Activated effector memory CD4-positive, alpha-beta T cell treated with Interleukin-2 at 50 U/mL for 16 hours (primary cell): ENCODE measurements around the gene SIRT7.
"Not testable (repeated sequence)": the region's sequence is repeated elsewhere in the genome, so short reads cannot be mapped to it uniquely, and the experiment has no call there.

ENCODE experiments used
- DNase-seq: peaks from one replicate; pipeline ENCODE4 v3.0.0-alpha.2; 2020

Gene SIRT7

DNA sequence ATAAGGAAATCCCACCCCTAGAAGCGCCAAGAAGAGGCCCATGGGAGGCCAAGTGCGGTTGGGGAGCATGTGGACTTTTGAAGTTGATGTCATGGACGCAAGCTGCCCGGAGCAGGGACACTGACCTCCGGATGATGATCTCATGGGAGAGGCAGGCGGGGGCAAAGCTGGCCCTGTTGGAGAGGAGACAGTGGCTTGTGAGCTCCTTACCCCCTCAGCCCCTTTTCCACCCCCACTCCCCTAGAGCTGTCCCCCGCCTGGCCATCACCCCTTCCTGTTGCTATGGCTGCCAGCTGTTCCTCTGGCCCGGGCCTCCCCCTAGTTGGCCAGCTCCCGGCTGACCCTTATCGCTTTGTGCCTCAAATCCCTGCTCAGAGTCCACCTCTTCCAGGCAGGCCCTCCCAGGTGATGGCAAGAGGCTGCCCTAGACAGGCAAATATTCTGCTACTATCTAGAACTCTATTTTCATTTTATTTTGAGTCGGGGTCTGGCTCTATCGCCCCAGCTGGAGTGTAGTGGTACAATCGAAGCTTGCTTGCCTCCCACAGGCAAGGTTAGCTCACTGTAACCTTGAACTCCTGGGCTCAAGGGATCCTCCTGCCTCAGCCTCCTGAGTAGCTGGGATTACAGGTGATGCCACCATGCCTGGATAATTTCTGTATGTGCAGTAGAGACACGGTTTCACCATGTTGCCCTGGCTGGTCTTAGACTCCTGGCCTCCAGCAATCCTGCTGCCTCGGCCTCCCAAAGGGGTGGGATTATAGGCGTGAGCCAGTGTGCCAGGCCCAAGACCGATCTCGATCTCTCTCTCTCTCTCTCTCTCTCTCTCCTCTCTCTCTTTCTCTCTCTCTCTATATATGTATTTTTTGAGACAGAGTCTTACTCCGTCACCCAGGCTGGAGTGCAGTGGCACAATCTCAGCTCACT is 36.4 kb upstream of the SIRT7 start:
- DNase-seq: no peak

DNA sequence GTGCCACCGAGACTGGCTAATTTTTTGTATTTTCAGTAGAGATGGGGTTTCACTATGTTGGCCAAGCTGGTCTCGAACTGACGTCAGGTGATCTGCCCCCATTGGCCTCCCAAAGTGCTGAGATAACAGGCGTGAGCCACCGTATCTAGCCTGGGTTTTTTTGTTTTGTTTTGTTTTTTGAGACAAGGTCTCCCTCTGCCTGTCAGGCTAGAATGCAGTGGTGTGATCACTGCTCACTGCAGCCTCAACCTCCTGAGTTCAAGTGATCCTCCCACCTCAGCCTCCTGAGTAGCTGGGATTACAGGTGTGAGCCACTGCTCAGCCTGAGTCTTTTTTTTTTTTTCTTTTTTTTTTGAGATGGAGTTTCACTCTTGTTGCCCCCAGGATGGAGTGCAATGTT is 35.5 kb upstream of the SIRT7 start:
- DNase-seq: not testable (repeated sequence)

DNA sequence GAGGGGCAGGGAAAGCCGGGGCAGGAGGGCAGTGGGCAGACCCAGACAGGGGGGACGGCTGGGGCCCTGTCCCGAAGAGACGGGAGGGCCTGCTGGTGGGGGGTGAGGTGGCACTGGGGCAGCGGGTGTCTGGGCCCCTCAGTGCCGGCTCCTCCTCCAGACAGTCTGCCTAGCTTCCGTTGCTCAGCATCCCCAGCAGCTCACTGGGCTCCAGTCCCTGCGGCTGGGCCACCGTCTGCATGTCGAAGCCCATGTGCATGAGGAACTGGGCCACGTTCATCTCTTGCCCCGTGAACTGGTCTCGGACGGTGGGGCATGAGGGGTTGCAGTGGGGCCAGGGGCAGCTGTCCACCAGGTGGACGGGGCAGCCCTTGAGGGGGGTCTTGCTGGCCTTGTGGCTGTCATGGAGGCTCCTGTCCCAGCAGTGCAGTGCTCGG is 34.8 kb upstream of the SIRT7 start:
- no peak for DNase-seq

DNA sequence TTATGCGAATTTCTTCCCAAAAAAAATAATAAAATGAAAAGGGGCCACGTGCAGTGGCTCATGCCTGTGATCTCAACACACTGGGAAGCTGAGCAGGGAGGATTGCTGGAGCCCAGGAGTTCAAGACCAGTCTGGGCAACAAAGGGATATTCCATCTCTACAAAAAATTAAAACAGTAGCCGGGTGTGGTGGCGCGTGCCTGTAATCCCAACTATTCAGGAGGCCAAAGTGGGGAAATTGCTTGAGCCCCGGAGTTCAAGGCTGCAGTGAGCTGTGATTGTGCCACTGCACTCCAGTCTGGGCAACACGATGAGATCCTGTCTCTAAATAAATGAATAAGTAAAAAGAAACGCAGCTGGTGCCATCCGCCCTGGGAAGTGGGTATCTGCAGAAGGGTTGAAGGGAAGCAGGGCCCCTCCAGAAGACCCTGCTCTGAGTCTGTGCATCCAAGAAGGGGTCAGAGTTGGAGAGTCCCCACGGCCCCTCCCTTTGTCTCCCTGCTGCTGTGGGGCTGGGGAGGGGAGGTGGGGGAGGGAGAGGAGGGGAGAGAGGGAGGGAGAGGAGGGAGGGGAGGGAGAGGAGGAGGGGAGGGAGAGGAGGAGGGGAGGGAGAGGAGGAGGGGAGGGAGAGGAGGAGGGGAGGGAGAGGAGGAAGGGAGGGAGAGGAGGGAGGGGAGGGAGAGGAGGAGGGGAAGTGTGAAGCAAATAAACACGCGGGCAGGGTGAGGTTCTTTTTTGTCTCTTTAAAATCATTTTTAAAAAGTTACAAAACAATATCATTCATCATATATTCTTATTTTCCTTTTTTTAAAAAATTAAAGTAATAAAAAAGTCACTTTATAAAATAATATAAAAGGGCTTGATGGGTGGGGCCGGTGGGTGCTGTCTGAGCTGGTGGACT is 34.1 kb upstream of the SIRT7 start:
- DNase-seq: no peak

DNA sequence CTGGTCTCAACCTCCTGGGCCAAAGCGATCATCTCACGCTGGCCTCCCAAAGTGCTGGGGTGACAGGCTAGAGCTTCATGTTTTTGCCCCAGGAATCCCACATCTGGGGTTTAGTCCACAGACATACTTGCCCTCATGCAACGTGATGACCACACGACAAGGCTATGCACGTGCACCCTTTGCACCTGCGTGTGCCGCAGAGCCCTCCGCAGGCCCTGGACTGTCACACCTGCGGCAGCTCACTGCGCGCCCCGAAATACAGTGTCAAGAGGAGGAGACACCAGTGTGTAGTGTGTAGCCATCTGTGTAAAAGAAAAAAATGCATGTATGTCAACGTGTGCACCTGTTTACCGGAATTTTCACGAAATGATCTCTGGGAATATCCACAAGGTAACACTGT is 32.5 kb upstream of the SIRT7 start:
- no peak for DNase-seq

DNA sequence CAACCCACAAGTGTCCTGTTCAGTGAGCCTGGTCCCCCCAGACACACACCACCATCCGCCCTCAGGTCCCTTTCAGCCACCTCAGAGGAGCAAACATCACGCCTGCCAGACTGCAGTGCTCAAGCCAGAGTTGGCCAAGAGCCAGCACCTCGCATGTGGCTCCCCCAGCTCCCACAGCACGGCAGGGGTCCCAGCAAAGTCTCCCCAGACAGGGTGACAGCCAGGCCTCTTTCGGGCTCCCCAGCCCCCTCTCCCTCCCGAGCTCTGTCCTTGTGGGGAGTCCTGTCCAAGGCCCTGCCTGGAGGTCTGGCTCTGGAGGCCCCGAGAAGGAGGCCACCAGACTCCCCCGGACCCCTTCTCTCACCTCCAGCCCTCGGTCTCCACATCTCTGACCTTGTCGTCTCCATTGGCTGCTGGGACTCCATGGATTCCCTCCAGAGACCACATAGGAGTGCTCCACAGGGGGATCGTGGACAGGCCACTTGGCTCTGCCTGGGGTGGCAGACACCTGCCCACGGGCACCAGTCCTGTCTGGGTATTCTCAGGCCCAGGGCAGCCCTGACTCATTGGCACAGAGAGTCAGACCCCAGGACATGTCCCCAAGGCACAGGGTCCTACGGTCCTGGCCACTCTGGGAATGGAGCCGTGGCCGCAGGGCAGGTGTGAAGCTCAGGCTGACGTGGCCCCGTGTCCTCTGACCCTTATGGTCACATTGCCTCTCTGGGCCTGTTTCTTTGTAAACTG is 30.8 kb upstream of the SIRT7 start:
- DNase-seq: no peak

DNA sequence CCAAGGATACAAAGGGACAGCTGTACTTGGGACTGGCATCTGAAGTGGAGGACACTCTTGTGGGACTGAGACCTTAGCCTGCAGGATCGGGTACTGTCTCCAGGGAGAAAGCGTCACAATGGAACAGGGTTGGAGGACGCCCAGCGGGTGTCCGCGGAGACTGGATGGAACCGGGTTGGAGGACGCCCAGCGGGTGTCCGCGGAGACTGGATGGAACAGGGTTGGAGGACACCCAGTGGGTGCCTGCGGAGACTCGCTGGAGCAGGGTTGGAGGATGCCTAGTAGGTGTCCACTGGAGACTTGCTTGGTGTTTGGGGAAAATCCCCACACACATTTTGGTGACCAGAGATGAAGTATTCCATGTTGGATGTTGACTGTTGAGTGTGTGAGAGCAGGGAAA is 29.2 kb upstream of the SIRT7 start, which contains the start of gene MYADML2:
Gene MYADML2, minus strand, starts transcription at position 45 of the 400 bp plus-strand sequence. CDS start 5,492 bp downstream, outside the sequence.
- DNase-seq: no peak

DNA sequence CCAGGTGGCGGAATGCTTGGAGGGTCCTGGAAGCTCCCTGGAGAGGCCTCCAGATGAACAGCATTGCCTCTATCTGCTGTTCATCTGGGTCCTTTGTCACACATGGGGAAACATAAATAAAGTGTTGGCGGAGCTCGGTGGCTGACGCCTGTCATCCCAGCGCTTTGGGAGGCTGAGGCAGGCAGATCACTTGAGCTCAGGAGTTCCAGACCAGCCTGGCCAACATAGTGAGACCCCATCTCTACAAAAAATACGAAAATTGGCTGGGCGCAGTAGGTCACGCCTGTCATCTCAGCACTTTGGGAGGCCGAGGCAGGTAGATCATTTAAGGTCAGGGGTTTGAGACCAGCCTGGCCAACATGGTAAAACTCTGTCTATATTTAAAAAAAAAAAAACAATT is 26.9 kb upstream of the SIRT7 start:
- no peak for DNase-seq

DNA sequence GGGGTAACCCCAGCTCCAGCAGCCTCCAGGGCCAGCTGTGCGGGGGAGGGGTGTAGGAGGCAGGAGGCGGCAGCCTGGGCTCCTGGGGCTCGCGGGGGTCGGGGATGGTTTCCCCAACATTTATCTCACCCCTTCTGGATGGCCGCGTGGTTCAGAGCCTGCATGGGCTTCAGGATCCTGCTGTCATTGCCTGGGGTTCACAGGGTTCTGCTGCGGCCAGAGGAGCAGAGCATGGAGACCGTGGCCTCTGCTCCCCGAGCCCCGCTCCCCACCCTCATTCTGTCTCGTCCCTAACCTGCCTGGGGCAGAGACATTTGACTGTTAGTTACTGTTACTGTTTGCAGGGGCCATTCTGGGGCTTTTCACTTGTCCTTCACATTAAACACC is 24.2 kb upstream of the SIRT7 start:
- no peak for DNase-seq

DNA sequence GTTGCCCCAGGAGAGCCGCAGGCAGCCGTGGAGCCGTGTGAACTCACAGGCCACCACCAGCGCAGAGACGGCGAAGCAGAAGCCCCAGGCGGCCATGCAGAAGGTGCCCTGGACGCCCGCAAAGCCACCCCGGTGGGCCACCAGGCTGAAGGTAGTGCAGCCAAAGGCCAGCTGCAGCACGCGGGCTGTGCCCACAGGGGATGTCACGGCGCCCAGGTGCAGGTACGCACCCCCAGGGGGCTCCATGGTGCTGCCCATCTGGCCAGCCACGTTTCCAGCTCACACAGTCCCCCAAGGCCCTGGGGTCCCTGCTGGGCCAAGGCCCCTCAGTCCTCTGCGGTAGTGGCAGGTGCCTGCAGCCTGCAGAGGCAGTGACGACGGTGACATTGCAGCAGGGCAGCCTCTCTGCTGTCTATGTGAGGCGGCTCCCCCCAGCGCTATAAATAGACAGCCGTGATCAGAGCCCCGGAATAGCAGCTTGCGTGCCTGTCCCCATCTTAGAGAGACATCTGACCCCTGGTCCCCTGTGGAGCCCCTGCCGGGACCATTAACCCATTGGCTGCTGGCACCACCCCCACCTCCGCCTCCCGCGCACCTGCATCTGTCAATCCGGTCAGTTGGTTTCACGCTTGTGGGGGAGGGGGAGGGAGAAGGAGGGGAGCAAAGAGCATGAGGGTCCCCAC is 23.6 kb upstream of the SIRT7 start:
- DNase-seq: no peak

DNA sequence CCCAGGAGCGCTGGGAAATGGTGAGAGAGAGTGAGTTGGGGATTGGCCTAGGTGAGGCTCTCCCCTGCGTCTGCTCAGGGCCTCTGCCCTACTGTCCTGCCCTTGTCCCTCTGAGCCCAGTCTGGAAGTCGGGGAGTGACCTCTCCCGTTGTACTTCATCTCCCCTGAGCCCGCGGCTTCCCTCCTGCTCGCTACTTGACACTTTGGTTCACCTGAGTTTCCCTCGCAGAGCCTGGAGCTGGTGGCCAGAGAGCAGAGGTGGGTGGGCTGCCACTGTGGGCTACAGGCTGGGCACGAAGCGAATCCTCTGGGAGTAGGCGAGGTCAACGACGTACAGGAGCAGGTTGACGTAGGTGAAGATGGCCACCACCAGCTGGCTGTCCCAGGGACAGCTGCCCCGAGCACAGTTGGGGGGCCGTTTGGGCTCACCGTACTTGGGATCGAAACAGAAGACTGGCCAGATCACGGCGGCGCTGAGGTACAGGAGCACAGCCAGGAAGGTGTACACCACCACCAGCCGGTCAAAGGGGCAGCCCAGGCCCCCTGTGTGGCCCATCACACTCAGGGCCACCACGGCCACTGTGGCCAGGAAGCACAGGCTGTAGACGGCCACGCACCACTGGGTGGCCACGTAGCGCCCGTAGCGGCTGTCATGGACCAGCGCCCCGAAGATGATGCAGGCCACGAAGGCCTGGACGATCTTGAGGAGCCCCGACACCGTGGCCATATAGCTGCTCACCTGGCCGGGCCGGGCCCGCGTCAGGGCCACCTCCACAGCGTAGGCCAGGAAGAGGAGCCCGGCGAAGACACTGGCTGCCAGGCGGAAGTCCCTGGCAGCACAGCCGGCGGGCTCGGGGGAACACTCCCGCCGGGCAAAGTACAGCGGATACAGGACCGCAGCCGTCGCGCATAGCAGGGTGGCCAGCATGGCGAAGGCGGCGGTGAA is 22.8 kb upstream of the SIRT7 start:
- no peak for DNase-seq

DNA sequence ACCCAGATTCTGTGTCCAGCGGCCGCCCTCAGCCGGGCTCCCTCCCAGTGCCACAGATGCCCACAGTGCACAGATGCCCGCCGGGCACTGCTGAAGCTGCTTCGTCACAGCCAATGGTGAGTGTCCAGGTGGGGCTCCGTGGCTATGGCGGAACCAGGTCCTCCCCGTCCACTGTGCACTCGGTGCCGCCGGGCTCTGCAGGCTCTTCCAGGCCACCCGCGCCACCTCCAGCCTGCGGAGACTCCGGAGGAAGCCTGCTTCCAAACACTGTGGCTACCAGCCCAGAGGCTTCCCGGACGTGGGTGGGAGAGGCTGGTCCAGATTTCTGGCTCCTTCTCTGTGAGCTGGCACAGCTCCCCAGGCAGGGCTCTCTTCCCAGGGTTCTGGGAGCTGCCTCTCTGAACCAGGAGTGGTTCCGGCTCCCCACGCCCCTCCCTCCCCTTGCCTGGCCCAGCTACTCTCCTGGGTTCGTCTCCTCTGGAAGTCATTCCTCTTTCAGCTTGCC is 22.0 kb upstream of the SIRT7 start:
- DNase-seq: no peak

DNA sequence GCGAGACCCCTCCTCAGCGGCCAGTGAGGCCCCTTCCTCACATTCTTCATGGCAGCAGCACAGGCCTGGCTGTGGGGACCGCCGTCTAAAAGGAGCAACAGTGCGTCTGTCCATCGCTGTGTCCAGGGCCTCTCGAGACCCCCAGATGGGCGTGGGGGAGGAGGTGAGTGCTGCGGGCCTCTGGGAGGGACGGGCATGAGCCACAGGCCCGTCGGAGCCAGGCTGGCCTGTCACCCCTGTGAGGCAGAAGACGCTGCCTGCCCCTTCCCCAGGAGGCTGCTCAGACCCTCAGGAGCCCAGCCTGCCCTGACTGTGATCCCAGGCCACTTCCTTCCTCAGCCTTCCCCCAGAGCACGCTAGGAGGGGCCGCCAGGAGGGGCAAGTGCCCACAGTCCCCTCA is 21.2 kb upstream of the SIRT7 start:
- DNase-seq: no peak

DNA sequence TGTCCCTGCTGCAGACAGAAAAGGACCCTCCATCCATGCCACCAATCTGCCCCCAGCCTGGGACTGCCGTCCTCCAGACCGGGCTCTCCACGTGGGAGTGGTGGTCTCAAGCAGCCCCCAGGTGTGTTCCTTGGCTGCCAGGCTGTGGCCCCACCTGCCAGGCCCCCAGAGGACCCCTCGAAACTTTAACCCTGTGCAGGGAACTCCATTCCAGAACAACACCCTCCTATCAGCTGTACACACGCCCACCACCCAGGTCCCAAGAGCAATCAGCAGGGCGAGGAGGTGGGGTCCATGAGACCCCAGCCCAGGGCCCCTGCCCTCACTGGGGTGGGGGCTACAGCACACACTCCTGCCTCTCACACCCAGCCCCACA is 17.7 kb upstream of the SIRT7 start:
- no peak for DNase-seq

DNA sequence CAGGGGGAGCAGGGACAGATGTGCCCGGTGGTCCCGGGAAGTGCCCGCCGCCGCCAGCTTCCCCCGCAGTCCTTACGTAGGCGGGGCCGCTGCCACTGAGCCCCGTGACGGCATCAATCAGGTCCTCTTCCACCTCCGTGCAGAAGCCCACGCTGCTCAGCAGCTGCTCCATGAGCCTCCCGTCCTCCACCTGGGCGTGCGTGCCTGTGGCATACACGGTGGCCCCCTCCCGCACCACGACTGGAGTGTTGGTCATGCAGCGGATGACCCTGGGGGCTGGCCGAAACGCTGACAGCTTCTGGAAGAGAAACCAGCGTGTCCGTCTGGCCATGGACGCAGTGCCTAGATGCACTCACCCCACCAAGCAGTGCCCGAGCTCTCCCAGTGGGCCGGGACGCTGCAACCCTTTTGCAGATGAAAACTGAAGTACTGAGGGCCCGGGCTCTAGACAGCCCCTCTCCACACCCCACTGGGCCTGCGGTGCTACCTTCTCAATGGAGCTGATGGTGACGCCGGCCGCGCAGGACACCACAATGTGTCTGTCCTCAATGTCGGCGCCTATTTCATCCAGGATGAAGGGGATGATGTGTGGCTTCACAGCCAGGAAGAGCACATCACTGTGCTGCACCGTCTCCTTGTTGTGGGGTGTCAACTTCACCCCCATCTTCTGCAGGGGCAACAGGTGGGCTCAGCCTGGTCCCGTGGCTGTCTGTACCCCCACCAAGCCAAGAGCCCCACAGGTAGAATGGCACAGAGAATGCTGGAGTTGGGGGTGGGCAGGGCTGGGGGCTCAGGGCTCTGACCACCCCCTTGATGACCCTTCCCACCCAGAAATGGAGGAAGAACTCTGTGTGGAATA is 17.1 kb upstream of the SIRT7 start:
- DNase-seq: no peak

DNA sequence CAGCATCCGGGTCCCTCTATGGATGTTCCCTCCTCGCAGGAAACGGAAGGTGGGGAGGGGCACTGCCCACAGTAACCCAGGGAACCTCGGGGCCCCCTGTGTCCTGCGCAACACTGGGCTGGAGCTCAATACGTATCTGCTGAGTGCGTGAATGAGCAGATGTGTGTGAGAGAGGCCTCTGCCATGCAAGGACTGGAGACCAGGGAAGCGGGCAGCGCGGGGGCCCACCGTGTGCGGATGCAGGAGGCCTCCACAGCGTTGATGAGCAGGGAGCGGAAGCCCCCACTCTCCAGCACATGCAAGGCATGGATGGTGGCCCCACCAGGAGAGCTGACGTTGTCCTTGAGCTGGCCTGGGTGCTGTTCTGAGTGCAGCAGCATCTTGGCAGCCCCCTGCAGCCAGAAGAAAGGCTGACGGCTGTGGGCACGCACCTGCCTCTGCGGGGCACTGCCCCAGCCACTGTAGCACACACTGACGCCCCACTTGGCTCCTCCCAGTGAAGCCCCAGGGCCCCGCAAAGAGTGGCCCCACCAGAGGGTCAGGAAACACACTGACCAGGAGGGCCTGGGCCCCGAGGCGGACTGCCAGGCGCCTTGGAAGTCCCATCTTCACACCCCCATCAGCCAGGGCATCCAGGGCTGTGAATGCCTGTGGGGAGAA is 16.3 kb upstream of the SIRT7 start:
- DNase-seq: no peak

DNA sequence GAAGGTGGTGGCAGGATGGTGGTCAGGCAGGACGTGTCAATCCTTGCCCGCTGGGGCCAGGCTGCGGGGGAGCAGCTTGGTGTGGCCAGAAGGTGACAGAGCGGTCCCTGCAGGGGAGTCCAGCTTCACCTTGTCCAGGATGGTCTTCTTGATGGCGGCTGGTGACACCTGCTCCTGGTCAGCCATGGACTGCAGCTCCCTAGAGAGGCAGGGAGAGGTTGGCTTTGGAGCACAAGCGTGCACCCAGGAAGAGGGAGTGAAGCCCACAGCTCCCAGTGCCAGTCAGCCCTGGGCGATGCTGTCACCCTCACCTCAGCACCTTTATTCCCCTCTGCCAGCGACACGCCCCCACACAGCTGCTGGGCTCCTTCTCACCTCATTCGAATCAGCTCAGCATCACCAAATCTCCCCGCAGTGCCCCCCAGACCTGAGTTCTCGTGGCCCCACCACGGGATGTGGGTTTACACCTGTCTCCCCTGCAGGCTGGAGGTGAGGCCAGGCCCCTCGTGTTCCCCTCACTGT is 15.3 kb upstream of the SIRT7 start:
- DNase-seq: no peak

DNA sequence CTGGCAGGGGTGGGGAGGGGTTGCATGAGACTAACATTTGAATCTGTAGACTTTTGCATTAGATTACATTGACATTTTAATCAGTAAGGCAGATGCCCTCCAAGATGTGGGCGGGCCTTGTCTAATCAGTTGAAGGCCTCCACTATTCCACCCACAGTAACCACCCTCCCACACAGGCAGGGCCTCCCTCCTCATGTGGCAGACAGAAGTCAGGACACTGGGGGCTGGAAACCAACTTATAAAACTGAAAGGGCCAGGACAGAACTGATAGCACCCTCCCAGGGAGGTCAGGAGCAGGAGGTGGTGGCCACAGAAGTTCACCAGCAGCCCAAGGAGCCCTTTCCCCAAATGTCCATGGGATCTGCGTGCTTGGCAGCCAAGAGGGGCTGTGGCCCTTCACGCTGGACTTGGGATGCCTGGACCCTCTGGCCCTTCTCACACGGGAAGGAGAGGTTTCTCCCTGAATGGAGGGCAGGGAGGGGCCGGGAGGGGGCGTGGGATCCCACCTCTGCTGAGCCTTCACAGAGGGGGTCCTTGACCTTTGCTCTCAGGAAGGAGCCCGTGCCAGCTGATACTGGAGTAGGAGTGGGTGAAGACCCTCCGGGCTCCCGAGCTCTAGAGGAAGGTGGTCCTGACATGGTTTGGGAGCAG is 14.5 kb upstream of the SIRT7 start:
- DNase-seq: no peak
